ENCODE results near the gene SDK2. TPM values are rescaled to one million over a fixed set of nuclear protein-coding genes. Genes with fewer than 3 reads are reported as not detected.

Gene SDK2
- total RNA-seq, 6 experiments from 2014 or later, result 0.11 to 0.46 (median 0.25) TPM

DNA sequence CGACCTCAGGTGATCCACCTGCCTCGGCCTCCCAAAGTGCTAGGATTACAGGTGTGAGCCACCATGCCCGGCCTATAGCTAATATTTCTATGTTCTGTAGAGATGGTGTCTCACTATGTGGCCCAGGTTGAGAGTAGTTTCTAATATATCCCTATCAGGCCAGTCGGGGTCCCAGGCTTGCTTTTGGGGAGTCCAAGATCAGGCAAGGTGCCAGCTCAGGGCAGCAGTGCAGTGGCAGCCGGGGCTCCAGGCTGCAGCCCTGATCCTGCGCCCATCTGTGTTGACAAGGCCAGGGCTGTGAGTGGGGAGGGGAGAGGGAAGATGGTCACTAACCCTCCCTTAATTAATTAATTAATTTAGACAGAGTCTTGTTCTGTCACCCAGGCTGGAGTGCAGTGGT lies 254.8 kb downstream of the SDK2 start:
- H3K4me3 ChIP-seq, result no peak overlapping the region
- no peaks in the 10 kb centered on the region for H3K9me3 ChIP-seq
- 62% methylated on average over 4 of the region's 6 CpGs for WGBS (ENCODE audit: insufficient coverage, low coverage, low lambda C conversion rate, missing lambda C conversion rate)
- ATAC-seq (no peak), DNase-seq (peak in 1 of 3 donors; percentile 31)
- intact Hi-C loops (cut with DNase I), result no loop called here
- H3K36me3 ChIP-seq, result no peaks in the 10 kb centered on the region
- no peaks in the 10 kb centered on the region for H3K27me3 ChIP-seq
- TF ChIP-seq CTCF (IDR thresholded peaks at IDR 0.05) (no peak), POLR2A (IDR thresholded peaks at IDR 0.05) (no peak)
- H3K27ac ChIP-seq, result no peak overlapping the region
- H3K4me1 ChIP-seq, result no peaks in the 10 kb centered on the region

- TF ChIP-seq CTCF (IDR thresholded peaks at IDR 0.05), result no peak
- no peak for TF ChIP-seq POLR2A (IDR thresholded peaks at IDR 0.05)
- no peak overlapping the region for H3K27ac ChIP-seq
- no peaks in the 10 kb centered on the region for H3K4me1 ChIP-seq
- ATAC-seq, result no peak
- no peaks in the 10 kb centered on the region for H3K27me3 ChIP-seq
- H3K4me3 ChIP-seq, result no peak overlapping the region
- no peaks in the 10 kb centered on the region for H3K36me3 ChIP-seq
- intact Hi-C loops (cut with DNase I), result no loop called here
- no peaks in the 10 kb centered on the region for H3K9me3 ChIP-seq
- DNase-seq, result no peak
These were observed 255.7 kb downstream of the SDK2 start for GRCh38 chr17:73388578-73388905.

DNA sequence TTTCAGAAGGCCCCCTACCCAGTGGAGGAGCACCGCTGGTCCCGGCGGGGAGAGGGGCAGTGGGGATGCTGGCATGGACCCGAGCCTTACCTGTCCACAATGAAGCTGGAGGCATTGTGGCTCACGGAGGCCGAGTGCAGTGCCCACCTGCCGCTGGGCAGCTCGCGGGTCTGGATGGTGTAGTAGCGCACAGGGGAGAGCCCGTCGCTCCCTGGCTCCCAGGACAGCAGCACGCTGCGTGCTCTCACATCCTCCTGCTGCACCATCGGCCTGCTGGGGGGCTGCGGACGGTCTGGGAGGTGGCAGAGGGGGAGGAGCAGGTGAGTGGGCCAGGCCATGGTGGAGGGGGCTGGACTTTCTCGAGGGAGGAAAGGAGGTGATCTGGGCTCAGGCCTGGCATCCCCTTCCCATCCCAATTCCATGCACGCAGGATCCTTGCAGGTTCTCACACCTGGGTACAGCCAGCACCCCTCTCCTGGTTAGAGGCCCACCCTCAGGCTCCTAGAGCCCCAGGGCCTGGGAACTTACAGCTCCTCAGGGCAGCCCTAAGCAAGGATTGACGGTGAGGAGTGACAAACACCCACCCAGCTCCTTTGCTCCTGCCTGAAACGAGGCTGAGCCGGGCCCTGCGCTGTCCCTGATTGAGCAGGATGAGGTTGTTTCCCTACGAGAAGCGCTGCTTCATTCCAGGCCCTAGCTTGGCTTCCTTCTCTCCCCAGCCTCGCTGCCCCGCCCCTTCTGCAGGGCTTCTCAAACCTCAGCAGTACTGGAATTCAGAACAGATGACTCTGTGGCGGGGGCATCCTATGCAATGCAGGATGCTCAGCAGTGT lies 256.3 kb downstream of the SDK2 start:
- DNase-seq (peak in 1 of 3 donors; percentile 20), ATAC-seq (no peak)
- Histone ChIP-seq H3K9me3 (no peaks in the 10 kb centered on the region), H3K4me3 (no peak overlapping the region), H3K27ac (no peak overlapping the region), H3K4me1 (no peaks in the 10 kb centered on the region), H3K36me3 (no peaks in the 10 kb centered on the region), H3K27me3 (no peaks in the 10 kb centered on the region)
- intact Hi-C loops (cut with DNase I), result no loop called here
- TF ChIP-seq CTCF (IDR thresholded peaks at IDR 0.05) (no peak), POLR2A (IDR thresholded peaks at IDR 0.05) (no peak)
- 69% methylated on average over 4 of the region's 28 CpGs for WGBS (ENCODE audit: insufficient coverage, low coverage, low lambda C conversion rate, missing lambda C conversion rate)

GRCh38 chr17:73386561-73386960 lies 257.7 kb downstream of the SDK2 start:
- intact Hi-C loops (cut with DNase I), result no loop called here

More at GRCh38 chr17:73386561-73386960, 257.7 kb downstream of the SDK2 start:
- Histone ChIP-seq H3K4me1 (no peaks in the 10 kb centered on the region), H3K4me3 (no peak overlapping the region), H3K27ac (no peak overlapping the region), H3K9me3 (no peaks in the 10 kb centered on the region), H3K36me3 (no peaks in the 10 kb centered on the region), H3K27me3 (no peaks in the 10 kb centered on the region)
- no peak for TF ChIP-seq POLR2A (IDR thresholded peaks at IDR 0.05)
- TF ChIP-seq CTCF (IDR thresholded peaks at IDR 0.05), result no peak
- DNase-seq (no peak), ATAC-seq (no peak)
- 57% methylated on average over 1 of the region's 6 CpGs for WGBS (ENCODE audit: insufficient coverage, low coverage, low lambda C conversion rate, missing lambda C conversion rate)

Data from right lobe of liver (tissue), 6 donors.